HG02840 (cell line): ENCODE results near the gene CFI.

Experiments used
- ATAC-seq: cut with Tn5 transposase; IDR thresholded peaks from one replicate; pipeline ENCODE4 v1.9.1; 2021; ENCODE audit warnings: mild to moderate bottlenecking, moderate library complexity, moderate number of reproducible peaks; ENCODE audit not compliant: unreplicated experiment, low FRiP score

Gene CFI

DNA sequence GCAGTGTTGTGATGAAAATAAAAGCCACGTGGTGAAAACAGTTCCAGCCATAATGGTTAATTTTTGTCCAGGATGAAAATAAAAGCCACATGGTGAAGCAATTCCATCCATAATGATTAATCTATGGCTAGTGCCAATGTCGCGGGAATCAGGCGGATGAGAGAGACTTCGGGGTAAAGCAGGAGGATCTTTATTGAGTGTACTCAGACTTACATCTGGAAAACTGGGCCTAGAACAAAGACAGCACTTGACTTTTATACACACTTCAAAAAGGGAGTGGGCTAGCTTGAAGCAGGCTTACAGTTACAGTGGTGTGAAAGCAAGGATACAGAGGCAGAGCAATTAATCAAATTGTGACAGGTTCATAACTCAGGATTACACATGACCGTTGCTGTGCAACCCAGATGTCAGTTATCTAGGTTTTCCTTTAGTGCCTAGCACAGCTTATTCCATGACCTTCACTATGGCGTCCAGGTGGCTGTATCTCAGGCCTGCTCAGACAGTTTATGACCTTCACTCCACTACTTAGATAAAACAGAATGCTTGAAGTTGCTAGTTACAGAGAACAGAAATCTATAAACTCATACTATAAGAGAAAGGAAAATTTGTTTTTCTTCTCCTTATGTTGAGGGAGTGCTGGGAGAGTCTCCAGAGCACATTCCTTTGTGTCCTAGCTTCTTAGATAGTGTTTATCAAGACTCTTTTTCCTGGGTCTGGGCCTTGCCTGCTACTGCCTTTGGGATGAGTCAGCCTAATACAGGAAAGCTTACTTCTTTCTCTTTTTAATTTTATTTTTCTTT, 66.0 kb downstream of the CFI start:
- ATAC-seq: no peak

DNA sequence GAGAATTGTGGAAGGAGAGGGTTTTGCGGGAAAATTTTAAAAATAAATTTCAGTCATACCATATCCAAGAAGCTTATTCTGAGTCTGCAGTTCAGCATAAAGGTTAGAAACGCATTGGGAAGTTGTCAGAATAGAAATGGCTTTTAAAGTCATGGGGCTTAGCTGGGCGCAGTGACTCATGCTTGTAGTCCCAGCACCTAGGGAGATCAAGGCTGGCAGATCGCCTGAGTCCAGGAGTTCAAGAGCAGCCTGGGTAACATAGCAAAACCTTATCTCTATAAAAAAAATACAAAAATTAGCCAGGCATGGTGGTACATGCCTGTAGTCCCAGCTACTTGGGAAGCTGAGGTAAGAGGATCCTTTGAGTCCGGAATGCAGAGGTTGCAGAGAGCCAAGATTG, 68.1 kb downstream of the CFI start:
- no peak for ATAC-seq

DNA sequence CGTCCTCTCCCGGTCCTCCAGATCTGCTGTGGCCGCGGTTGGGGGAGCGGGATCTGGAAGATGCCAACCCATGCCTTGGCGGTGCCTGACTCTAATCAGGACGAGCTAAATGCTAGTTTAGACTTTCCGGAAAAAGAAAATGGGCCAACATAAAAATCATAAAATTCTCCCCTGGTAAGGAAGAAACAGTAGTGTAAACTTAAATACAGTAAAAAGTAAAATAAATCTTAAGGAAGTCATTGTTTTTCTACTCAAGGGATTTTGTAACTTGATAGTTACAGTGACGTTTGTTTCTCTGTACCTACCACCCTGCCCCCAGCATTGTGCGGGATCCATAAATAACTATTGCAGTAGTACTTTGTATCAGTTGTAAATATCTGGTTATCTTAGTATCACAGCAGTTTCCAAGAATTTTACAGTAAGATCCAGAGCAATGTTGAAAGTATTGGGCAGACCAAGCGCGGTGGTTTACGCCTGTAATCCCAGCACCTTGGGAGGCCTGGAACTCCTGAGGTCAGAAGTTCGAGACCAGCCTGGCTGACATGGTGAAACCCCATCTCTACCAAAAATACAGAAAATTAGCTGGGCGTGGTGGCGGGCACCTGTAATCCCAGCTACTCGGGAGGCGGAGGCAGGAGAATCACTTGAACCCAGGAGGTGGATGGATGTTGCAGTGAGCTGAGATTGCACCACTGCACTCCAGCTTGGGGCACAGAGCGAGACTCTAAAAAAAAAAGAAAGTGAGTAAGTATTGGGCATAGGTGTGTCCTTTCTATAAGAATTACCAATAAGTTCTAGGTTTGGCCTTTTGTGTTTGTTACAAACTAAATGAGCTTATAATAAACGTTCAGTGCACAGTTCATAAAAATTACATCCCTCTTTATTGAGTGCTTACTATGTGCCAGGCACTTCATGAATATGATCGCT, 70.9 kb downstream of the CFI start:
- ATAC-seq: no peak

DNA sequence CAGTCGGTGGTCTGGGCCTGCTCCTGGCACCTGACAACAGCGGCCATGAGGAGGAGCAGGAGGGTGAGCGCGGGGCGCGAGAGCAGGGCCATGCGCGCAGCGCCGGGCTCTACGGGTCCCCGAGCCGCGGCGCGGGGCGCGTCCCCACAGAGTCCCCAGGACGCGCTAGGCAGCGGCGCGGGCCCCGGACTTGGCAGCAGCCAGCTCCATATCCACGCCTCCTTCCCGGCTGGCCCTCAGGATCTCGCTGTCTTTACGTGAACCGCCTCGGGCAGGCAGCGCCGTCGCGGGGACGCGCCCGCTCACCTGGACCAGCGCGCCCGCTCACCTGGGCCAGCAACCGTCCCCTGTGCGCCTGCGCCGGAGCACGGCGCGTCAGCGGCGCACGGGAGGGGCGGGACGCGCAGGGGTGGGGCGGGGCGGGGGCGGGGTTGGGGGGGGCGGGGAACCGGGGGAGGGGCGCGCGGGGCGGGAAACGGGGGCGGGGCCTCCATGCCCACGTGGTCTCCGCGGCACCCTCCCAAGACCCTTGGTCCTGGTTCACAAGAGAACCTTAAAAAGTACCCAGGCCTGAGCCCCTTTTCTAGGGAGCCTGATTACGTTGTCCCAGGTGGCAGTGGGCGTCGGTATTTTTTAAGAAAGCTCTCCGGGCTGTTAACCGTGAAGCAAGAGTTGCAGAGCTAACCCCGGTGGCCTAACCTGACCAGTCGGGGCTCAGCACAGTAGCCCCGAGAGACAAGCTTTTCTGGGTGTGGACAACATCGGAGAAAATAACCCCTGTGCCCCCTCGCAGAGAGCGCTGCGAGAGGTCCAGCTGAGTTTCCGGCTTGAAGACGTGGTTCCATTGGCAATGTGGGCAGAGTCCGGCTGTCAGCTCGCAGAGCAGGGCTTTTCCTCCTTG, 71.8 kb downstream of the CFI start, which contains the start of gene PLA2G12A:
TSS of gene PLA2G12A (minus strand) at position 353 of the 901 bp plus-strand sequence. CDS start at position 92, 261 bp downstream.
- peak; percentile 88 for ATAC-seq

DNA sequence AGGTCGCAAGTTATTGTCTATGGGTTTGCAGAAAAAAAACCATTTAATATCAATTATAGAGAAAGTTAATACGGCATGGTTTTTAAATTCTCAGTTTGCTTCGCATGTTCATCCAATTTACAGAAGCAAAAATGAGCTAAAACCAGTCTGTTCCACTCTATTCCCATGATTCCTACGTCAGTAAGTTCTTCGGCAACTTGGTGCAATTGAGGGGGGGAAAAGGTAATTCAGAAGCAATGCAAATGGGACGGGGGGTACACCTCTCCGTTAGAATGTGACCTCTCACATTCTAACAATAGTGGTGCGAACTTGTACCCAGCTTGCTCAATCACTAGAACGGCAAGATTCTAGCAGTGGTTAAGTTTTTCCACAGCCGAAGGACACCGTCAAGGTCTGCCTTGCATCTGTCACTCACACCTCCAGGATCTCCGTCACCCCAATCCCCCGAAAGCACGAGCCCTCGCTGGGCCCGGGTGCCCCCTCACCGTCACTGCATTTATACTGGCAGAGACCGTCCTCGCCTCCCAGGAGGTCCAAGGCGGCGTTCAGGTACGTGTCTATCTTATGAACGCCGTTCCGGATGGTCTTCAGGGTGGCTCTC, 72.6 kb downstream of the CFI start:
- ATAC-seq: no peak

DNA sequence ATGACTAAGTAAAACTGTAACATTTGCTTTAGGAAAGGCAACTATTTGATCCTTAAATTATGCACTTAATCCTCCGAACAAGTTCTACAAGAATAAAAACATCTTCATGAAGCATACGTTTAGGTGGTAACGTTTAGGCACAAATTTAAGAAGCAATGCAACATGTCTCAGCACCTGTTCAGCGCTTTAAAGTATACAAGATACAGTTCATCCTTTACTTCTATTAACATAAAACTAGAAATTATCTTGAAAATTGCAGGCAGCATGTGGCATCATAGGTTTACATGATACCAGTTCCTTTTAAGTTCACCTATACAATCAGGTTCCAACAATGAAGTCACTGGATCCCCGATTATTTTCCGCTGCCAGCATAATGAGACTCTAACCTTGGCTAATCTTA, 73.4 kb downstream of the CFI start:
- ATAC-seq: no peak

DNA sequence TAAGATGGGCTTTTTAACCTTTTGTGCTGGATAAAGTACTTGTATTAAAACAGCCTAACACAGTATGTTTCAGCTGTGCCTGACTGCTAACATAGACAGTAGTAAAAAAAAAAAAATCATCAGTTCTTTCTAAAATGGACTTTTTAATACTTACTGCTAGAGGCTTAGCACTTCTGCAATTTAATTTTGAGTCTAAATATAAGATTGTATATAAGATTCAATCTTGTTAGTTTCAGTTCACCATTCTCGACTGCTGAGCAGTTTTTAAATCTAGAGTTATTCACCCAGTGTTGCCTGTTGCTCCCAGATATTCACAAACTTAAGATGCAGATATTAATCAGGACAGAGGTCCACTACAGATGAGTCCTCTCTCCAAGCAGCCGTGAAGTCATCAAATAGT, 78.7 kb downstream of the CFI start:
- no peak for ATAC-seq

DNA sequence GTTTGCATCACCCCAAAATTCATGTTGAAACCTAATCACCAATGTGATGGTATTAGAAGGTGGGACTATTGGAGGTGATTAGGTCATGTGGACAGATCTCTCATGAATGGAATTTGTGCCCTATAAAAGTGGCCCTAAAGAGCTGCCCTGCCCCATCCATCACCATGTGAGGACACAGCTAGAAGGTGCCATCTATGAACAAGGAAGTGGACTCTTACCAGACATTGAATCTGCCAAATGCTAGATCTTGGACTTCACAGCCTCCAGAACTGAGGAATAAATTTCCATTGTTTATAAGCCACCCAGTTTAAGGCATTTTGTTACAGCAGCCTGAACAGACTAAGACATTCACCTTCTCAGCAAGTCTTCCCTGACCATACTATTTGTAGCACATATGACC, 79.4 kb downstream of the CFI start:
- ATAC-seq: no peak

DNA sequence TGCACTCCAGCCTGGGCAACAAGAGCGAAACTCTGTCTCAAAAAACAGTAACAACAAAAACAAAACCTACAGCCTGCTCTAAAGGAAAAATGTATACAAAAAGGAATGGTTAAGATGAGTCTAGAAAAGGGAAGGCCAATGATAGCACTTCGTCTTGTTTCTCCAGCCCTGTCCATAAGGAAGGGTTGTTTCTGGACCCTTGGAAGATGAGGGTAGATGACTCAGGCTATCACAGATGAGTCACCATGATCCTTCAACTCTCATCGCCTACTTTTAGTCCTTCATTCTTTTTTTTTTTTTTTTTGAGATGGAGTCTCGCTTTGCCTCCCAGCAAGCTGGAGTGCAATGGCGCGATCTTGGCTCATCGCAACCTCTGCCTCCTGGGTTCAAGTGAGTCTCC, 80.8 kb downstream of the CFI start:
- ATAC-seq: no peak

DNA sequence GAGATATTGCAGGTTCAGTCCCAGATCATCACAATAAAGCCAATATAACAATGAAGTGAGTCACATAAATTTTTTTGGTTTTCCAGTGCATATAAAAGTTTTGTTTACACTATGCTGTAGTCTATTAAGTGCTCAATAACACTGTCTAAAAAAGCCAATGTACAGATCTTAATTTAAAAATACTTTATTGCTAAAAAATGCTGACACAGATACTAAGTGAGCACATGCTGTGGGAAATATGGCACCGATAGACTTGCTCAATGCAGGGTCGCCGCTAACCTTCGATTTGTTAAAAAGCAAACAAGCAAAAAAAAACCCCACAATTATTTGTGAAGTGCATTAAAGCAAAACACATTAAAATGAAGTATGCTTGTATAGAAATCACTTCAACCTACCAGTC, 82.2 kb downstream of the CFI start:
- ATAC-seq: no peak

DNA sequence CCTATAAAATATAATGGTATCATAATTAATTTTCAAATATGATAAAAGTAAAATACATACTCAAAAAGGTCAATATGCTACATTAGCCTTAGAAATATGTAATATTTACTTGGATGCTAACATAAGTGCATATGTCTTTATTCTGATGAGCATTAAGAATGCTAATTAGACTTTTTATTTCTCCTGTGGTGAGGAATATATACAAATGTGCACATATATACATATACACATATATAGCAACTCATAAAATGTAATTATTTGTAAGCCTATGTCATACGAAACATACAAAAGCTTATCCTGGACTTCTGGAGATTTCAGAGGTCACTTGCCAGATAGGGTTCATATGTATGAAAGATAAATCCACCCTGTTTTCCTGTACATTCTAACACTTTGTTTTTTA, 83.0 kb downstream of the CFI start:
- no peak for ATAC-seq

DNA sequence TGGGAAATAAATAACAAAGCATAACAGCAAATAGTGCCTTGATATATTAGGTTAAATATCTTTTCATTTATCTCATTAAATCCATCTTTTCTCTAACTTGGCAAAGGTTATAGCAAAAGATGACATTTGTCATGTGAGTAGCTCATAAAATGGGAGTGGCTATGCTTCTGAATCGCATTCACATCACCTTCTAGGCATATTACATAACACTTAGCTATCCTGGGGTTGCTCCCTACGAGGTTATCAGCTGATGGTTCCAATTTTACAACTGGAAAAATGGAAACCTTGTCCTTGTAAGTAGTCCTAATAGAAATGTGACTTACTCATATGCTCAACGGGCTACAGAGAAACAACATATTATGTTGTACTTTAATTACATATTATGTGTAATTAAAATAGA, 88.3 kb downstream of the CFI start:
- no peak for ATAC-seq

DNA sequence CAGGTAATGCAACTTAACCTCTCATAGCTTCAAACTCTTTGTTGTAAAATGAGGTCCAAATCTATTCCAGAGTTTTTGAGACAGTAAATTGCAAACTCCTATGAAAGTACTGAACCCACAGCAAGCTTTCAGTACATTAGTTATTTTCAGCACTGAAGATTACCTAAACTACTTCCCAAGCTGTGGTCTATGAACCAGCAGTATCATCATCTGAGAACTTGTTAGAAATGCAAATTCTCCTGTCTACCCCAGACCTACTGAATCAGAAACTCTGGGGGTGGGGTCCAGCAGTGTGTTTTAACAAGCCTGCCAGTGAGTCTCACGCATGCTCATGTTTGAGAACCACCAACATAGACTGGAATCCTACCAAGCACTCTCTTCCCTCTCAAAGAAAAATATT, 92.8 kb downstream of the CFI start:
- ATAC-seq: peak; percentile 90

DNA sequence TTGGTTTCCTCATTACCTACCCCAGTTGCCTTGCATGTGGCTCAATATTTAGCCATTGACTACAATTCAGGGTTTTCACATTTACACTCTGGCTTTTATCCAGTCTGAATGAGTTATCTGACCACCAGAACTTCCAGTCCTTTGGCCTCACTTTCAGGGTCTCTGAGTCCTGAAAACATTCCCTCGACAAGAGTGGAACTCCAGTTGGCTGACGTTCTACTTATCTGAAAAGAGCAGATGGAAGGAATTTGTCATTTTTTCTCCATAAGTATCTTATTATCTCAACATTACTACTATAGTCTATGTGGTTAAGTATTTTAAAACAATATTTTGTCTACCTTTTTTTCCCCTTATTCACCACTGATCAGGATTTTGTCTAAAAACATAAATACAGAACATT, 93.4 kb downstream of the CFI start:
- no peak for ATAC-seq

DNA sequence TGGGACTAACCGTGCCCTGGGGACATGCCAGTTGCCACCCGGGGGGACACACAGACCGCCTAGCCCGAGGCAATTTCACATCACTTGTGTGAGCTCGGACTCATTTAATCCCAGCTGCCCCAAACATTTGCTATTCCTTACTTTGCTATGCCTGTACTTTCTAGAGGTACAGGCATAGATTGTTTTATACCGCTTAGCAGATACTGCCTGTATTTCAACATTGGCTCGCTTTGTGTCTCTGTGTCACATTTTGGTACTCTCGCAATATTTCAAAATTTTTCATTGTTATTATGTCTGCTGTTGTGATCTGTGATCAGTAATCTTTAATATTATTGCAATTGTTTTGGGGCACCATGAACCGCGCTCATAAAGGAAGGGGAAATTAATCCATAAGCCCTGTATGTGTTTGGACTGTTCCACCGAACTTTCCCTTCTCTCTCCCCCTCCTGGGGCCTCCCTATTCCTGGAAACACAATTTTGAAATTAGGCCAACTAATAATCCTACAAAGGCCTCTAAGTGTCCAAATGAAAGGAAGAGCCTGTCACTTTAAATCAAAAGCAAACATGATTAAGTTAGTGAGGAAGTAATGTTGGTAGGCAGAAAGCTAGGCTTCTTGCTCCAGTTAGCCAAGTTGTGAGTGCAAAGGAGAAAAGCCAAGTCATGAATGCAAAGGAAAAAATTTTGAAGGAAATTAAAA, 98.0 kb downstream of the CFI start:
- ATAC-seq: no peak

DNA sequence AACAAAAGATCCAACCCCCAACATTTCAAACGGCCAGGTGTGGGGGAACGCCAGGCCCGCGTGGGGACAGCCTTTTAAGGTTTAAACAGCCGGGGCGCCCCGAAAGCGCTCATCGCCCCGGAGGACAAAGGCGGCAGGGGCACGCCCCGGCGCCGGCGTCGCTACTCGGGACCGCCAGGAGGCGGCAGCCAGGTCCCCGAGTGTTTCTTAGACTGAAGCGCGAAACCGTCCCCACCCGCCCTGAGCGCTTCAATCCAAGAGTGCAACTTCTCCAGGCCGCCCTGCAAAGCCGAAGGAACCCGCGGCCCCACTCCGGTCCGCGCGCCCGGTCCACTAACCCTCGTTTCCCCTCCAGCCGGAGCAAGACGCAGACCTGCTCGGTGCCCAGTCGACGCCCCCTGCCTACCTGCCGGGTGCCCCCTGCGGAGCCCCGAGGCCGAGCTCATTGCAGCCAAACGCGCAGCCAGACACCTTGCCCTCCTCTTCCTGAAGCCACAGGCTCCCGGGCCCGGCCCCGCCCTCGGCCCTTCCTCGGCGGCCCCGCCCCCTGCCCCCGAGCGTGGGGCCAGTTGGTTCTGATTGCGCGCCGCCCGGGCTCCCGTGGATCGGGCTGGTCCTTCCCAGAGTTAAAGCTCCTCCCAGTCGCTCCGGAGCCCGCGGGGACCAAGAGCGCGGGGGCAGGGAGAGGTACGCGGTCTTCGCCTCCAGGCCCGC, 98.7 kb downstream of the CFI start, which contains the start of gene CASP6:
TSS of gene CASP6 (minus strand) at position 496 of the 714 bp plus-strand sequence. CDS start at position 446, 50 bp downstream.
- peak; percentile 69 for ATAC-seq

DNA sequence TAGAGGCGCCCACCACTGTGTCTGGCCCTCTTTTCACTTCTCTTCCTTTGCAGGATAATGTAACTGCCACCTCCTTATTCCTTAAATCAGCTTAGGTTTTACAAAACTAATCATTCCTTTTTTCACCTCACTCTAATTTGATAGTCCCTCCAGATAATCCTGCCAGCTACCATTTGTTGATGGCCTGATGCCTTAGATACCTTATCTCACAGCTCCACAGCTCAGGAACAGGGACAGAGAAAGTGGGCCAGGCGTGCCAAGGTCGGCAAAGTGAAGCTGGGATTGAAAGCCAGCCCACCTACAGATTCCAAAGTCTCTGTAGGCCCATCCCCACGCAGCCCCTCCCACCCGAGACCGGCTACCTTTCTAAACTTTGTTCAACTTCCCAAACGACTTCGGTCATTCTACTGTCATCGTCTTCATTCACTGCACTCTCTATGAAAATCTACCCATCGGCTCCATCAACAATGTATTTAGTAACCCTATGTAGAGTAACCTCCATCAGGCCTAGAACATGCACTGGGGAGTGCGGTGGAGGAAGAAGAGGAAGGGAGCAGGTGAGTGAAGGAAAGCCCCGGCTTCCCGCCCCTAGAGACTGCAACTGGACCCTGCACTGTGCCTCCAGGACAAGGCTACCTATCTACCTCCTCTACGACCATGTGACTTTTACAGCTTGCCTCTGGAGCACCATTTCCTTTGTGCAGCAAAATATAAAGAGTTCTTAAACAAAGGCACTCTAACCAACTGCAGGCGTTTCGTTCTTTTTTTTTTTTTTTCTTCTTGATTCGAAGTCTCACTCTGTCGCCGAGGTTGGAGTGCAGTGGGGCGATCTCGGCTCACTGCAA, 100.0 kb downstream of the CFI start:
- ATAC-seq: no peak
